GM19397 (cell line): Measurements from ENCODE around the gene TMEM17.
"Not testable (repeated sequence)": the region's sequence is repeated elsewhere in the genome, so short reads cannot be mapped to it uniquely, and the experiment has no call there.

Experiments used
- ATAC-seq: cut with Tn5 transposase; IDR thresholded peaks from one replicate; pipeline ENCODE4 v1.9.1; 2021; ENCODE audit warnings: mild to moderate bottlenecking, moderate library complexity; ENCODE audit not compliant: unreplicated experiment

The TMEM17 gene, protein sequence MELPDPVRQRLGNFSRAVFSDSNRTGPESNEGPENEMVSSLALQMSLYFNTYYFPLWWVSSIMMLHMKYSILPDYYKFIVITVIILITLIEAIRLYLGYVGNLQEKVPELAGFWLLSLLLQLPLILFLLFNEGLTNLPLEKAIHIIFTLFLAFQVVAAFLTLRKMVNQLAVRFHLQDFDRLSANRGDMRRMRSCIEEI

DNA sequence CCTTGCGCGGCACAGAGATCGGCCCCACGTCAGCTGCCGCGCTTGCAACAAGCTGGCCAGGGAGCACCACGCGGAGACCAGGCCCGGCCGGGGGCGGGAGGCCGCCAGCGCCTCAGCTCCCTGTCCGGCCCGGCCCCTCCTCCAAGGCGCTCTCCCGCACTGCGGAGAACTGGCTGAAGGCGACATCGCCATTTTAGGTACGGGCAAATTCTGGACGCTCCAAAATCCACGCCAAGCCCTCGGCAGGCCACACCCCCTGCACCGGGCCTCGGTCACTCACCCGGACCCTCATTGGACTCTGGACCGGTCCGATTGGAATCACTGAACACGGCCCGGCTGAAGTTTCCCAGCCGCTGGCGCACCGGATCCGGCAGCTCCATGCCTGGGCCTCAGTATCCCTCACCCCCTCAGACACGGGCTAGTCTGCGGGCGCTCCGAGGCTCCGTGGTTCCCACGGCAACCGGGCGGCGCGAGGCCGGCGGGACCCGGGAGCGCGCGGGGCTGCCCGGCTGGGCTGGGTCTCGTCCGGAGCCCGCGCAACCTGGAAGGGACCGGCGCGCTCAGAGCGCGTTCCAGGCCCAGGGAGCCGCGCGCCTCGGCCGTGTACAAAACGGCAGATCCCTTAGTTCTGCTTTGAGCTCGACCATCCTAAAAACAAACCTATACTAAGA is at the start of gene TMEM17:
TSS of gene TMEM17 (minus strand) at position 446 of the 671 bp plus-strand sequence. CDS start at position 380, 66 bp downstream.
- ATAC-seq: peak; percentile 83

DNA sequence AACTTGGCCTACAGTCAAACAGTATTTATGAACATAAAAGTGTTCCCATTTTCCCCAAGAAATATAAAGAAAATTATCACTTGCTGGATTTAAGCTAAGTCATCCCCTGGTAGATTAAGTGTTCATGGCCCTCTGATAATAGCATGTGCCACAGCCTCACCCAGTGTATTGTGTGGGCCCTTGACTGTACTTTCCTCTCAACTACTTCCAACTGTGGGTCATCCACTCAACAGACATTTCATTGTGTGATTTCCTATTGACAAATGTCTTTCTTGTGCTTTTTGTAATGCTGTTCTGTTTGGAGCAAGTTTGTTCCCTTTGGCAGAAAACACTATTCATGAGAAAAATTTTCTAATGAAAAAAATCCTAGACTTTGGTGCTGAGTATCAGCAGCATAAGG is 48.4 kb upstream of the TMEM17 start:
- ATAC-seq: no peak

DNA sequence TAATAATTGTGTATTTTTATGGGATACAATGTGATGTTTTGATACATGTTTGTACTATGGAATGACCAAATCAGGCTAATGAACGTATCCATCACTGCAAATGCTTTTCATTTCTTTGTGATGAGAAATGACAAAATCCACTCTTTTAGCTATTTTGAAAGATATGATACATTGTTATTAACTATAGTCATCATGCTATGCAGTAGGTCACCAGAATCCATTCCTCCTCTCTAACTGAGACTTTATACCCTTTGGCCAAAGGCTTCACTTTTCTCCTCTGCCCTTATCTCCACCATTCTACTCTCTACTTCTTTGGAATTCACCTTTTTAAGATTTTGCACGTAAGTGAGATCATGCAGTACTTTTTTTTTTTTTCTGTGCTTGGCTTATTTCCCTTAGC is 44.5 kb upstream of the TMEM17 start:
- ATAC-seq: no peak

DNA sequence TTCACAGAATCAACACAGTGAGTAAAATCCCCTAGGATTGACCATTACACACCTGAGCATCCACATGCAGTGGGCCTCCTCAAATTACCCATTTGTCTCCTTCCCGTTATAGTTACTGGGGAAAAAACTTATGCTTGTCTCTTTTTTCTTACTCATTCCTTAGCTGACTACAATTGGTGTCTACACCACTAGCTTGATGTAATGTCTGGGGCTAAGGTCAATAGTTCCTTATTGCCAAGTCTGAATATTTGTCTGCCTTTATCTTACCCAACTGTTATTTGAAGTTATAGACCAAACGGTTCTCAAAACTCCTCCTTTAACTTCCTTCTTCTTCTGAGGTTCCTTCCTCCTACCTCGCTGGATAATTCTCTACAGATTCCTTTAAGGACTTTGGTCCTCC is 41.9 kb upstream of the TMEM17 start:
- no peak for ATAC-seq

DNA sequence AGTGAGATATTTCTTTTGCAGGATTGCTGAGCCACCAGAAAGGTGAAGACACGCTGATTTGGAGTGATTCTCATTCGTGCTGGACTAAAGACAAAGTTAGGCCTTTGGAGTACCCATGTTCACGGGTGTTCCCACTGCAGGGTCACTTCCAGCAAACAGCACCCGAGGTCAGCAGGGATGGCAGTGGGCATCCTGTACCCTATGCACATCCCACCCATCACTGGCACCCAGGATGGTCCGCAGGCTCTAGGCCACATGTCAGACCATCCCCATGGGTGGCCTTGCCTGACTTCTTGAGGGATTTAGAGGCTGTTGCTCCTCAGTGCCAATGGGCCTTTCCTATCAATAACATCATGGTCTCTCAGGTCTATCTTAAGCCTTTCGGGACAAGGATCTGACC is 39.3 kb upstream of the TMEM17 start:
- no peak for ATAC-seq

DNA sequence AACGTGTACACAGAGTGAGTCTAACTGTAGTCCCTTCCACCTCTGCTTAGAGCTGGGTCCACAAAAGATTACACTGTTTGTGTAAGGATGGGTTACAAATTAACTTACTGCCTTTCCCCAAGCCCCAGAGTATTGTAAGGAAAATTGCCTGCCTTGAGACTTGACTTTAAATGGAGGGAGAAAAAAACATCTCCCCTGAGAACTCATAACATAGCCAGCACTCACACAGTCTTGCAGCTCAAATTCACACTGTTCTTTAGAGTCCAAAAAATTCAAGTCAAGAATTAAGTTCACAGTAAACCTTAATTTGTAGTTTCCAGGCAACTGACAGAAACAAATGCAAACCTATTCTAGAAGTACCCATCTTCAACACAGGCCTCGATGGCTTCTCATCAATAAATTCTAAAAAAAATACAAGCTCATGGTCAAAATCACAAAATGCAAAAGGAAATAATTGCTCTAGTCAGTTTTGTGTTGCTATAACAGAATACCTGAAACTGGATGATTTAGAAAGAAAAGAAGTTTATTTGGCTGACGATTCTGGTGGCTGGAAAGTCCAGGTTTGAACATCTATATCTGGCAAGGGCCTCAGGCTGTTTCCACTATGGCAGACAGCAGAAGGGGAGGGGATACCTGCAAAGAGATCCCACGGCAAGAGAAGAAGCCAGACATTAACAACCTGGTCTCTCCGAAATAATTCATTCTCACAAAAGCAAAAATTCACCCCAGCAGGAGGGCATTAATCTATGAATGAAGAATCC is 34.6 kb upstream of the TMEM17 start:
- ATAC-seq: no peak

DNA sequence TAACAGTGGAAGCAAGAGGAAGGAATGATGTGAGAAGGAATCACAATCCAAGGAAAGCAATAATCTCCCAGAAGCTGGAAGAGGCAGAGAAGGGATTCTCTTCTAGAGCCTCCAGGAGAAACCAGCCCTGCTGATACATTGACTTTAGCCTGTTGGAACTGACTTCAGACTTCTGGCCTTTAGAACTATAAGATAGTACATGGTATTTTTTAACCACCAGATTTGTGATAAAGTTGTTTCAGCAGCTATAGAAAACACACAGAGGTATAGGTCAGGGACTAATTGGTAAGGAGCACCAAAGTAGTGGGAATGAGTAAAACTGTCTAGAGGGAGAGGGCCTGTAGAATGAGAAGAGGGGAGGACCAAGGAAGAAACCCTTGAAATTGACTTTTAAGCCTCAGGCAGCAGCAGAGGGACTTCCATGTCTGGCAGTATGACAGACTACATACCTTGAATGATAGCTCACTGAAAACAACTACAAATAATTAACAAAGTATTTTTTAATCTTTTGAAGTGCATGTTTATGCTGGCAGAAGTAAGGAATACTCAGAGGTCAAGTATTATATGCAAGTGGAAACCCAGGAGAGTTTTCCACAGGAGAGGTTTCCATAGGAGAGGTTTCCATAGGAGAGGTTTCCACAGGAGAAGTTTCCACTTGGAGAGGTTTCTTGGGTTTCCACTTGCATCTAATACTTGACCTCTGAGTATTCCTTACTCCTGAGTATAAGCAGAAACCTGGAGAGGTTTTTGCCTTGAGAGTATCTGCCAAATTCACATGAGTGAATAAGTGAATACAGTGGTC is 33.8 kb upstream of the TMEM17 start:
- no peak for ATAC-seq

DNA sequence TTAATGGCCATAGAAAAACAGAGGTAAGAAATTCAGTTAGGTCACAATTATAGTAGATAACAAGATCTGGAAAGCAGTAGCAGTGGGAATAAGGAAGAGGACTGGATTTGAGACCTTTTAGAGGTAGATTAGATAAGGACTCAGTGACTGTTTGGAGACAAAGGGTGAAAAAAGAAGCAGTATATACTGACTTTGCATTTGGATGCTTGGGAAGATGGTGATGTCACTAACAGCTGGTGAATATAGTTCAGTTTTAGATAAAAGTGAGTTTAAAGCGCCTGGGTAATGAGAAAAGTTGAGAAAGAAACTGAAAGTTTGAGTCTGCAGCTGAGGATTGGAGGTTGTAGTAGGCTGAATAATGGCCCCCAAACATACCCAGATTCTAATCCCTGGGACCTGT is 32.8 kb upstream of the TMEM17 start:
- ATAC-seq: no peak

DNA sequence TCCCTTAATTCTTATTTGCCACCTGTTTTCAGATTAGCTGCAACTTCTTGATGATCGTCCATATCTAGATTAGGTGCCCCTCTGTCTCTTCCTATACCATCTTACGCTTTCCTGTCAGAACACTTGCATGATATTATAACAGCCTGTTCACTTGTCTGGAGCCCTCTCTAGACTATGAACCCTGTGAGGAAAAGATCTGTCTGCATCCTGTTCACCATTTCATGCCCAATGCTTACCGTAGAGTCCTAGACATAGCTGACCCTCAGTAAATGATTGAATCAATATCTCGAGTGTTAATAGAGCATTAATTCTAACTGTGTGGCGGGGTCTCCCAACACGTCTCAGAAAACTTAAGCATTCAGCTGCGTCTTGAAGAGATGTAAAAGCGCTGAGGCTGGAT is 31.8 kb upstream of the TMEM17 start:
- ATAC-seq: no peak

DNA sequence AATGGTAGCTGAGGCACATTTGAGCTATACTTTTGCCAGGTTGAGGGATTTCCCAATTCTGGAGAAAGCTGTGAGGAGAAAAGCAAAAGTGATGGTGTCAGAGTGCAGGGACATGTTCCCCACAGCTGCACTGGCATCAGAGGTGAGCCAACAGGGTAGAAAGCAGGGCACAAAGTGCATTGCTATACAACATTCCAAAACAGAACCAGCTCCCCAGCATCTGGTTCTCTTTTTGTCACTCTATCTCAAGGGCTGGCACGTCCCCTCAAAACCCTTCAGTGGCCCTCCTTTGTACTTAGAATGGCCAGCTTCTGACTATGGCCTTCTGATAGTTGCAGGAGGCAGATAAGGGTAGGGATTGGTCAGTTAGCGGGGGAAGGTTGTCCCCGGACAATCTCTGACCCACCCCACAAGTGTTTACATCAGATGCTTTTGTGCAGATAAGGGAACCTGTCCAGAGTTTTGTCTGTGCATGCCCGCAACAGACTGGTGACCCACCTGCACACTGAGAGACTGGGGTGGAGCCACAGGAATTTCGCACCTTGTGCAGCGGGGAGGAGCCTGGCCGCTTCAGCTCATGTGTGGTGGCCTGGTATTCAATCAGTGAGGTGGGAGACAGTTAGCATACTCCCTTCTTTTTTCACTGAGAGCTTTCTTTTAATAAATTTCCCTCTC is 31.0 kb upstream of the TMEM17 start:
- ATAC-seq: no peak

DNA sequence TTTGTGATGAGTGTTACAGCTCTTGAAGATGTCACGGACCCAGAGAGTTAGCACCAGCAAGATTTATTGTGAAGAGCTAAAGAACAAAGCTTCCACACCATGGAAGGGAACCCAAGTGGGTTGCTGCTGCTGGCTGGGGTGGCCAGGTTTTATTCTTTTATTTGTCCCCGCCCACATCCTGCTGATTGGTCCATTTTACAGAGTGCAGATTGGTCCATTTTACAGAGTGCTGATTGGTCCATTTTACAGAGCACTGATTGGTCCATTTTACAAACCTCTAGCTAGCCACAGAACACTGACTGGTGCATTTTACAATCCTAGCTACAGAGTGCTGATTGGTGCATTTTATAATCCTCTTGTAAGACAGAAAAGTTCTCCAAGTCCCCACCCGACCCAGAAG is 29.5 kb upstream of the TMEM17 start:
- ATAC-seq: not testable (repeated sequence)

DNA sequence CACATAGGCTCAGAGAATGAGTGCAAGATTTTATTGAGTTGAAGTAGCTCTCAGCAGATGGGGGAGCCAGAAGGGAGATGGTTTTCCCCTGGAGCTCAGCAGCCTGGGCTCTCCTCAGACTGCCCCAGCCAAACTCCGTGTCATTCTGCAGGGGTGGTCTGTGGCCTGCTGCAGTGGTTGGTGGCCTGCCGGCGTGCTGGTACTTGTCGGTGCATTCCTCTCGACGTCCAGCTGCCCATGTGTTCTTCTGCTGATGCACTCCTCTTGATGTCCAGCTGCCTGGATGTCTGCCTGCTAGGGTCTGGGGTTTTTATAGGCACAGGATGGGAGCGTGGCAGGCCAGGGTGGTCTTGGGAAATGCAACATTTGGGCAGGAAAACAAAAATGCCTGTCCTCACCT is 25.6 kb upstream of the TMEM17 start:
- no peak for ATAC-seq

DNA sequence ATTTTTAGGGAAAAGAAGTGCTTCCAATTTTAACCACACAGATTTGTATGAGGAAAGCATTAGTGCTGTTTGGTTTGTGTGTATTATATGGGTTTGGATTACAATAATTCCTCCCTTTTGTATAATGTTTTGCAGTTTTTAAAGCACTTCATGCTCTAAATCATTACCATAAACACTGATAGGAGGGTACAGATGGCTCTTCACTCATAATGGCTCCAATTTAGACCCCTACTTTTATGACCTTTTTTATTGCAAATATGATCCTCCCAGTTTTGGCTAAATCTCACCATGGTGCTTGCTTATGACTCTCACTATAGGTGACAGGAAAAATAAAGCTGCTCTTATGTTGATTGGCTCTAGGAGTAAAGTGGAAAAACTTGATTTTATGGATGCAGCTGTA is 23.8 kb upstream of the TMEM17 start:
- no peak for ATAC-seq

DNA sequence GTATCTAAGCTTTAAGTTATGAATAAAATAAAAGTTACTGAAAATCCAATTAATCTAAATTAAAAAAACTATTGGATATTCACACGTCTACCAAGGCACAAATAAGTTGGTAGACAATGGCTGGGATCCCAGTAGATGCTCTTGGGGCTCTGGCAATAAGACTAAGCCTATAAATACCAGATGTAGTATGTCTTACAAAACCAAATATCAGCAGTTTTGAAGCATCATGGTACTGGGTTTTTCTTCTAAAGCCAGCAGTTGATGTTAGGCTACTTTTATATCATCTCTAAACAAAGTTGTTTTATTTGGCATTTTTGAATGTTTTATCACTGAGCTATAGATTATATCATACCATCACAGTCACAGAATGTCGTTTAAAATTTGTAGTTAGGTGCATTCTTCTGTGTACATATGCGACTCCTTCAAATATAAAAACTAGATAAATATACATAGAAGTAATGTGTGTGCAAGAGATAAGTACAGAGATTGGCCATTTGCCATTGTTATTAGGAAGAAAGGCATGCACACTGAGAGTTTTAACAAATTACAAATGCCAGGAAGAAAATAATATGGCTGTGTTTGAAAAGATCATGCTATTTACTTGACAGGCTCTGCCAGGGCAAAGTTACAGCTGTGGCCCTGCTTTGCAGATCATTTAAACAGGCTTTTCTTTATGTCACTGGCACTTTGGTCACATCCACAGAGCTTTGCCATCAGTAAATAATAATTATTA is 21.6 kb upstream of the TMEM17 start:
- no peak for ATAC-seq

DNA sequence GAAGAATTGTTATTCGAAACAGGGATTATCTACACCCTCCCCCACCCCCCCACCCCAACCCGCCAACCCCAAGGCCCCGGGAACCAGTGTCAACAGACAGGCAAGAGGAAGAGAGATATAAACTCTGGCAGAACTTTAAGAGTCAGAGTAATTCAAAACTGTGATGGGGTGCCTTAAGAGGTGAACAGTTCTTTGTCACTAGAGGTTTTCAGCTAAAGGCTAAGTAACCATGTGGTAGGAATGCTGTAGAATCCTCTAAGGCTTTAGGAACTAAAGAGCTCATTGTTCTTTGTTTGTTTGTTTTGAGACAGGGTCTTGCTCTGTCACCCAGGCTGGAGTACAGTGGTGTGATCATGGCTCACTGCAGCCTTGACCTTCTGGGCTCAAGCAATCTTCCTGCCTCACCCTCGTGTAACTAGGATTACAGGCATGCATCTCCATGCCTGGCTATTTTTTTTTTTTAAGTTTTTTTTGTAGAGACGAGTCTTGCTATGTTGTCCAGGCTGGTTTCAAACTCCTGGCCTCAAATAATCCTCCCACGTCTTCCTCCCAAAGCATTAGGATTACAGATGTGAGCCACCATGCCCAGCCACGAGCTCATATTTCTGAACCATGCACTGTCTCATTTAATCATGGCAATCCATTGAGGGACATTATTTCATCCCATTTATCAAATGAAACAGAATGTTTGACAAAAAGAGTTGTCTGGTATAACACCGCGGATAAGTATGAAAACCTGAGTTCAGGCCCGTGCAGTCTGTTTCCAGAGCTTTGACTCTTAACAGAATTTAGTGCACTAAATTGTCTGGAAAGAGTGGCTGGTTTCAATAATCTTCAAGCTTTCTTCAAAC is 20.8 kb upstream of the TMEM17 start:
- ATAC-seq: no peak

DNA sequence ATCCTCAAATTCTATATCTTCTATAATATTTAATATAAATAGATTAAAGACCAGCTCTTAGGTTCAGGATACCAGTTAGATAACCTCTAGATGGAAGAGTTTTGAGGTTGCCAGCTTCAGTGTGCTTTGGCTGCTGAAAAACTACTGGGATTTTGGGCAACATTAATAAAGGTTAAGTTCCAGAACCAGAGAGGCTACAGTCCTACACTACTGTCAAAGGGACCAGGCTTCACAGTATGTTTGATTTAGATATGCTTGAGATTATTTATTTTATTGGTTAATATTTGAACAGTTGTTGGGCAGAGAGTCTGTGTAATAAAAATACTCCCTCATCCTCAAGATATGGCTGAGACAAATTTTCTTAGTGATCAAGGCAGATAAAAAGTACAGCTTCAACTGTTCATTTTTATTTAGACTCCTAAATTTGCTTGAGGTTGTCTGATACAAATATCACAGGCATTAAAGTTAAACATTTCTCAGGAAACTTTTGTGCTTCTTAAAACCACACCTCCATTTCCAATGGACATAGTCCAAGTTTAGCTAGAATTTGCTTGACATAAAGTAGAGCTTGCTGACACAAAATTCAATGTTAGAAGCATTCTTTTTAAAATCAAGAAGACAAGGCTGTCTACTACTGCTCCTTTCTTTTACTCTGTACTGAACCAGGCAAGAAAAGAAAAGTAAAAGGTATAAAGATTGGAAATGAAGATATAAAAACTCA is 19.7 kb upstream of the TMEM17 start:
- ATAC-seq: no peak

DNA sequence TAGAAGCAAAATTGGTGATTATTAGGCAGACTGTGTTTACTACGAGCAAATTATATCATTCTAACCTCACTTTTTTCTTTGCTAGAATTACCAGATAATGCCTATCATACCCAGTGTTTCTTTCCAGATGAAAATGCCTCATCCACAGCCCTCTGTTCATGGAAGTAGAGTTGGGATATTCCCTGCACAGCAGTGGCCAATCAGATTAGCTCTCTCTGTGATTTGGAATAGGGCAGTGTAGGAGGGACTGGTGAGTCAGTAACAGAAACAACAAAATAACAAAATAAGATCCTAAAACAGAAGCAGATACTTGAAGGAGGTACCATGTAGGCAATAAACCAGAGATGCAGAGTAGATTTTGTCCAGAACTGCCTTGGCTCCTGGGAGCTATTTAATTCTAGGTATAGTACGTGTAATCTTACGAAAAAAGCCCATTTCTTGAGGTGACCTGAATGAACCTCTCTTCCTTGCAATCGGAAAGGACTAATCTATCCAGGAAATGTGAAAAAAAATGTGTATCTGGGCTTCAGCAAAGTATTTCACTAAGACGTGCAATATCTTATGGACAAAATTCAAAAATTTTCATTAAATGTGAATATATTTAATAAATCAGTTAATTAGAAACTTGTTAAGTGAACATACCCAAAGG is 18.4 kb upstream of the TMEM17 start:
- no peak for ATAC-seq

DNA sequence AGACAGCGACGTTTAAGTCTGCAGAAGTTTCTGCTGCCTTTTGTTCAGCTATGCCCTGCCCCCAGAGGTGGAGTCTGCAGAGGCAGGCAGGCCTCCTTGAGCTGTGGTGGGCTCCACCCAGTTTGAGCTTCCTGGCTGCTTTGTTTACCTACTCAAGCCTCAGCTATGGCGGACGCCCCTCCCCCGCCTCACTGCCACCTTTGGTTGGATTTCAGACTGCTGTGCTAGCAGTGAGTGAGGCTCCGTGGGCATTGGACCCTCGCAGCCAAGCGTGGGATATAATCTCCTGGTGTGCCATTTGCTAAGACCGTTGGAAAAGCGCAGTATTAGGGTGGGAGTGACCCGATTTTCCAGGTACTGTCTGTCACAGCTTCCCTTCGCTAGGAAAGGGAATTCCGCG is 15.1 kb upstream of the TMEM17 start:
- not testable (repeated sequence) for ATAC-seq
